Activated T-cell treated with anti-CD3 and anti-CD28 coated beads for 1 hour (primary cell): ENCODE results near the gene FIBP.

Source experiments
- DNase-seq: peaks from one replicate; pipeline ENCODE4 v3.0.0-alpha.2; 2020; ENCODE audit warnings: low read depth

FIBP gene

GRCh38 chr11:65844231-65844872 is 43.9 kb downstream of the FIBP start:
- DNase-seq, result no peak

- no peak for DNase-seq
These were observed 44.5 kb downstream of the FIBP start for GRCh38 chr11:65843811-65844210.

- DNase-seq, result no peak
These were observed 46.1 kb downstream of the FIBP start for GRCh38 chr11:65842144-65842543.

GRCh38 chr11:65834202-65834601 is 54.1 kb downstream of the FIBP start:
- no peak for DNase-seq
